Kidney (tissue), 14 donors: ENCODE results near the gene RBM6. TPM values are rescaled to one million over a fixed set of nuclear protein-coding genes. Genes with fewer than 3 reads are reported as not detected.
"Not testable (repeated sequence)": the region's sequence is repeated elsewhere in the genome, so short reads cannot be mapped to it uniquely, and the experiment has no call there.

Source experiments
- DNase-seq, 5 donors: peaks; one replicate each; pipeline ENCODE4 v3.0.0-alpha.2; 2013 to 2020
- FAIRE-seq: peaks from 2 replicates; lab custom pipeline; 2012; peaks lifted over from hg19 to GRCh38; lab: Jason Lieb, UNC
- H3K27ac ChIP-seq, 2 donors: one replicate each; pipeline ENCODE4 v1.7.0; 2013; ENCODE audit warnings: low read depth in 2 of 2, low read length in 2 of 2, inconsistent platforms in 1 of 2
- H3K27me3 ChIP-seq: one replicate; pipeline ENCODE4 v1.7.1; 2013; ENCODE audit warnings: low read length, inconsistent platforms; ENCODE audit not compliant: control insufficient read depth, insufficient read depth
- H3K36me3 ChIP-seq, 3 donors: one replicate each; pipeline versions ENCODE4 v1.7.0 to v1.7.1; 2013; ENCODE audit warnings: low read length in 3 of 3, control low read depth in 1 of 3, inconsistent platforms in 1 of 3; ENCODE audit not compliant: insufficient read depth in 3 of 3, control insufficient read depth in 2 of 3
- H3K4me1 ChIP-seq, 3 donors: one replicate each; pipeline versions ENCODE4 v1.7.0 to v1.7.1; 2013; ENCODE audit warnings: low read length in 3 of 3, inconsistent platforms in 1 of 3, low read depth in 1 of 3; ENCODE audit not compliant: control insufficient read depth in 2 of 3, insufficient read depth in 2 of 3
- H3K4me3 ChIP-seq, 3 donors: one replicate each; pipeline versions ENCODE4 v1.7.0 to v1.8.1; 2013; ENCODE audit warnings: low read length in 3 of 3, control low read depth in 1 of 3, inconsistent platforms in 1 of 3
- H3K9ac ChIP-seq, 3 donors: one replicate each; pipeline versions ENCODE4 v1.7.0 to v1.7.1; 2013; ENCODE audit warnings: low read length in 3 of 3, control low read depth in 1 of 3, inconsistent platforms in 1 of 3
- H3K9me3 ChIP-seq, 3 donors: one replicate each; pipeline versions ENCODE4 v1.7.0 to v1.7.1; 2013; ENCODE audit warnings: low read length in 3 of 3, control low read depth in 1 of 3, inconsistent platforms in 1 of 3; ENCODE audit not compliant: control insufficient read depth in 2 of 3, insufficient read depth in 1 of 3
- CTCF ChIP-seq: IDR thresholded peaks from 3 replicates; pipeline ENCODE4 v1.5.1; 2012; ENCODE audit warnings: mild to moderate bottlenecking, moderate library complexity, borderline replicate concordance; ENCODE audit not compliant: insufficient read depth; ENCODE audit errors: extremely low read depth
- intact Hi-C: fragments of 100-400 bp; cut with DNase I; formaldehyde crosslinking; loops from one replicate; pipeline ENCODE4 v1.11.1; 2022
- polyA plus RNA-seq: library from polyadenylated mRNA; stranded (reverse); fragments of 350-450 nt; fragmentation: Illumina TruSeq; extraction: RNeasy Lipid Tissue Mini Kit (QIAGEN cat#74804); gene quantifications from one replicate; pipeline ENCODE4 v1.2.3, GENCODE V29; 2014; ENCODE audit warnings: low read depth, low replicate concordance; ENCODE audit not compliant: insufficient read depth
- total RNA-seq: library from RNA; stranded (reverse); fragmentation: NEBNext Ultra II Directional; extraction: Animal tissue kit (Norgen Biotek cat#: 25700); gene quantifications from one replicate; pipeline ENCODE4 v1.2.1, GENCODE V29; 2021
- donor health status: control.
- donor health status: control.
- donor health status: control.
- donor health status: control.
- donor health status: control.
- donor health status: DM: yes; HTN: yes; CAD: no.
- donor health status: Normal renal cell carcinoma (clear cell type).

The RBM6 gene
- total and polyA plus RNA-seq, 2 donors from 2014 or later: 72.0 to 90.0 TPM

DNA sequence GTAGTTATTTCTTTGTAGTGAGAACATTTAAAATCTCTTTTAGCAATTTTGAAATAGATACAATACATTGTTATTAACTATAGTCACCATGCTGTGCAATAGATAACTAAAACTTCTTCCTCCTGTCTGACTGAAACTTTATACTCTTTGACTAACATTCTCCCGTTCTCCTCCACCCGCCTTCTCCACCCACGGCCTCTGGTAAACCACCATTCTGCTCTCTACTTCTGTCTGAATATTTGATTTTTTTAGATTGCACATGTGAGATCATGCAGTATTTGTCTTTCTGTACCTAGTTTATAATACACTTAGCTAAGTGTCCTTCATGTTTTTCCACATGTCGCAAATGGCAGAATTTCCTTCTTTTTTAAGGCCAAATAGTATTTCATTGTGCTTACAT, 76.0 kb downstream of the RBM6 start:
- H3K9me3 ChIP-seq: peaks cover 0 to 1% (median 0%) of the 10 kb centered on the region in 3 donors
- no peaks in the 10 kb centered on the region for H3K4me1 ChIP-seq
- no peak overlapping the region for H3K4me3 ChIP-seq
- no peak for TF ChIP-seq CTCF
- peaks cover 0 to 5% (median 0%) of the 10 kb centered on the region in 3 donors for H3K36me3 ChIP-seq
- intact Hi-C loops: no loop called here
- H3K9ac ChIP-seq: no peak overlapping the region
- no peak for DNase-seq
- no peak for FAIRE-seq
- H3K27ac ChIP-seq: no peak overlapping the region
- no peaks in the 10 kb centered on the region for H3K27me3 ChIP-seq

DNA sequence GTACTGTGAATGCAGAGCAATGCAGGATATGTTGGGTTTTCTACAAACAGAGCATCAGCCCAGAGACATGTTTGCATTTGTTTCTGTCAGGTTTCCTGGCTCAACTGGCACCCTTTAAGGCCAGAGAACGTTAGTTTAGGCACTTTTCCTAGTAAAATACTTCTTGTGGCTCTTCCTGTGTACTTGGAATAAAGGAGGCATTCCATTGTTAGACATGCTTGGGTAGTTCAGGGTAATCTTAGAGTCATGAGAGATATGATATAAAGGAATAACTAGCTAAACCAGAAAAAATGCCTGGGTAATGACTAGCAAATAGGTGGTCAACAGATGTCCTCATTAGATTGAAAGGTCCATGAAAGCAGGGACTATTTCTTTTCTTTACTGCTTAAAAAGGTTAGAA, 88.4 kb downstream of the RBM6 start:
- FAIRE-seq (no peak), DNase-seq (no peak)
- H3K27ac ChIP-seq: no peak overlapping the region
- H3K9ac ChIP-seq: no peak overlapping the region
- peaks cover 0 to 3% (median 0%) of the 10 kb centered on the region in 3 donors for H3K36me3 ChIP-seq
- H3K27me3 ChIP-seq: no peaks in the 10 kb centered on the region
- H3K4me1 ChIP-seq: peaks cover 0 to 2% (median 0%) of the 10 kb centered on the region in 3 donors
- no peaks in the 10 kb centered on the region for H3K9me3 ChIP-seq
- no peak for TF ChIP-seq CTCF
- intact Hi-C loops: no loop called here
- no peak overlapping the region for H3K4me3 ChIP-seq

DNA sequence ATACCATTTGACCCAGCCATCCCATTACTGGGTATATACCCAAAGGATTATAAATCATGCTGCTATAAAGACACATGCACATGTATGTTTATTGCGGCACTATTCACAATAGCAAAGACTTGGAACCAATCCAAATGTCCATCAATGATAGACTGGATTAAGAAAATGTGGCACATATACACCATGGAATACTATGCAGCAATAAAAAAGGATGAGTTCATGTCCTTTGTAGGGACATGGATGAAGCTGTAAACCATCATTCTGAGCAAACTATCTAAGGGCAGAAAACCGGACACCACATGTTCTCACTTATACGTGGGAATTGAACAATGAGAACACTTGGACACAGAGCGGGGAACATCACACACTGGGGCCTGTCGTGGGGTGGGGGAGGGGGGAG, 91.3 kb downstream of the RBM6 start:
- H3K36me3 ChIP-seq, H3K4me1 ChIP-seq, DNase-seq, H3K4me3 ChIP-seq, intact Hi-C loops, H3K9me3 ChIP-seq, FAIRE-seq, H3K27me3 ChIP-seq, H3K9ac ChIP-seq, H3K27ac ChIP-seq: not testable (repeated sequence)

DNA sequence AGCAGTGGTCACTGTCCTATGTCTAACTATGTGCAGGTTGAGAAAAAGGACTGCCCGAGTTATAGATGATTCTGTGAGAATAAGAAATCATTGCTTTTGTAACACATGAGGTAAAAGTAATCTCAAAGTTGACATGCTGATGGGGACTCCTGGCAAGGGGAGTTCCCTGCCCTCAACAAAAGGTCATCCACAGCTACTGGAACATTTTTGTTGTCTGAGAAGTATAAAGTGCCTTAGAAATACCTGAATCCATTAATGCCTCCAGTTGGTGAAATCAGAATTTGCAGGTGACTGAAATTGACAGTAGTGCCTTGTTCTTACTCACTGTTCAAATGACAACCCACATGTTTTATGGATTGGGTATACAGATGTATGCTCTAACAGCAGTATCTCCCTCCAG, 105.0 kb downstream of the RBM6 start:
- TF ChIP-seq CTCF: no peak
- no peaks in the 10 kb centered on the region for H3K4me1 ChIP-seq
- intact Hi-C loops: no loop called here

More for the DNA sequence above, 105.0 kb downstream of the RBM6 start:
- peaks cover 0 to 6% (median 5%) of the 10 kb centered on the region in 3 donors for H3K36me3 ChIP-seq
- H3K27me3 ChIP-seq: no peaks in the 10 kb centered on the region
- H3K27ac ChIP-seq: no peak overlapping the region
- no peak overlapping the region for H3K4me3 ChIP-seq
- H3K9me3 ChIP-seq: no peaks in the 10 kb centered on the region
- no peak for DNase-seq
- H3K9ac ChIP-seq: no peak overlapping the region
- FAIRE-seq: no peak
